ENCODE measurements around the gene ULK4. TPM values are rescaled to one million over a fixed set of nuclear protein-coding genes. Genes with fewer than 3 reads are reported as not detected.

The ULK4 gene
- polyA plus RNA-seq, 4 donors, result 1.1 to 2.8 (median 1.8) TPM

- H3K36me3 ChIP-seq (ENCODE audit: control insufficient read depth in 3 of 3, insufficient read depth in 2 of 3, low read depth in 1 of 3, low read length in 3 of 3), result no peaks in the 10 kb centered on the region
- FAIRE-seq, result no peak
Measured at GRCh38 chr3:41751597-41751996, 210.3 kb downstream of the ULK4 start.

GRCh38 chr3:41749988-41750387, 211.9 kb downstream of the ULK4 start:
- no peaks in the 10 kb centered on the region for H3K4me1 ChIP-seq (ENCODE audit: control insufficient read depth in 3 of 3, insufficient read depth in 2 of 3, low read depth in 1 of 3, low read length in 2 of 3)
- H3K4me3 ChIP-seq (ENCODE audit: low read depth in 1 of 3, low read length in 3 of 3), result no peak overlapping the region
- no peak for DNase-seq
- 90 to 96% (median 91%) methylated on average over 4 of the region's 4 CpGs for WGBS, 3 donors
- no peaks in the 10 kb centered on the region for H3K36me3 ChIP-seq (ENCODE audit: control insufficient read depth in 3 of 3, insufficient read depth in 2 of 3, low read depth in 1 of 3, low read length in 3 of 3)
- no peak for FAIRE-seq
- H3K27ac ChIP-seq (ENCODE audit: low read depth in 1 of 3, low read length in 2 of 3), result no peak overlapping the region
- H3K27me3 ChIP-seq (ENCODE audit: control insufficient read depth in 3 of 3, insufficient read depth in 3 of 3, low read length in 3 of 3), result no peaks in the 10 kb centered on the region
- no peaks in the 10 kb centered on the region for H3K9me3 ChIP-seq (ENCODE audit: control insufficient read depth in 2 of 2, insufficient read depth in 1 of 2, low read depth in 1 of 2, low read length in 1 of 2)

More at GRCh38 chr3:41751597-41751996, 210.3 kb downstream of the ULK4 start:
- Histone ChIP-seq H3K4me3 (ENCODE audit: low read depth in 1 of 3, low read length in 3 of 3) (no peak overlapping the region), H3K9me3 (ENCODE audit: control insufficient read depth in 2 of 2, insufficient read depth in 1 of 2, low read depth in 1 of 2, low read length in 1 of 2) (no peaks in the 10 kb centered on the region), H3K27me3 (ENCODE audit: control insufficient read depth in 3 of 3, insufficient read depth in 3 of 3, low read length in 3 of 3) (no peaks in the 10 kb centered on the region), H3K27ac (ENCODE audit: low read depth in 1 of 3, low read length in 2 of 3) (no peak overlapping the region), H3K4me1 (ENCODE audit: control insufficient read depth in 3 of 3, insufficient read depth in 2 of 3, low read depth in 1 of 3, low read length in 2 of 3) (no peaks in the 10 kb centered on the region)
- DNase-seq, result no peak

- DNase-seq, result no peak
- no peaks in the 10 kb centered on the region for H3K36me3 ChIP-seq (ENCODE audit: control insufficient read depth in 3 of 3, insufficient read depth in 2 of 3, low read depth in 1 of 3, low read length in 3 of 3)
- no peaks in the 10 kb centered on the region for H3K4me1 ChIP-seq (ENCODE audit: control insufficient read depth in 3 of 3, insufficient read depth in 2 of 3, low read depth in 1 of 3, low read length in 2 of 3)
- H3K27ac ChIP-seq (ENCODE audit: low read depth in 1 of 3, low read length in 2 of 3), result no peak overlapping the region
- WGBS, 3 donors, result 72 to 97% (median 93%) methylated on average over 1 of the region's 1 CpG
- no peak for FAIRE-seq
- no peaks in the 10 kb centered on the region for H3K27me3 ChIP-seq (ENCODE audit: control insufficient read depth in 3 of 3, insufficient read depth in 3 of 3, low read length in 3 of 3)
- no peaks in the 10 kb centered on the region for H3K9me3 ChIP-seq (ENCODE audit: control insufficient read depth in 2 of 2, insufficient read depth in 1 of 2, low read depth in 1 of 2, low read length in 1 of 2)
- H3K4me3 ChIP-seq (ENCODE audit: low read depth in 1 of 3, low read length in 3 of 3), result no peak overlapping the region
Measured at GRCh38 chr3:41746215-41746614, 215.7 kb downstream of the ULK4 start.

- DNase-seq (no peak), FAIRE-seq (no peak)
Measured at GRCh38 chr3:41742121-41742520, 219.8 kb downstream of the ULK4 start.

GRCh38 chr3:41740374-41740886, 221.5 kb downstream of the ULK4 start:
- Histone ChIP-seq H3K4me1 (ENCODE audit: control insufficient read depth in 3 of 3, insufficient read depth in 2 of 3, low read depth in 1 of 3, low read length in 2 of 3) (no peaks in the 10 kb centered on the region), H3K27ac (ENCODE audit: low read depth in 1 of 3, low read length in 2 of 3) (no peak overlapping the region), H3K27me3 (ENCODE audit: control insufficient read depth in 3 of 3, insufficient read depth in 3 of 3, low read length in 3 of 3) (no peaks in the 10 kb centered on the region), H3K36me3 (ENCODE audit: control insufficient read depth in 3 of 3, insufficient read depth in 2 of 3, low read depth in 1 of 3, low read length in 3 of 3) (no peaks in the 10 kb centered on the region), H3K9me3 (ENCODE audit: control insufficient read depth in 2 of 2, insufficient read depth in 1 of 2, low read depth in 1 of 2, low read length in 1 of 2) (no peaks in the 10 kb centered on the region), H3K4me3 (ENCODE audit: low read depth in 1 of 3, low read length in 3 of 3) (no peak overlapping the region)
- WGBS, 3 donors, result 71 to 84% (median 84%) methylated on average over 3 of the region's 3 CpGs
- FAIRE-seq, result no peak
- DNase-seq, result peak; percentile 38 to 51

More at GRCh38 chr3:41742121-41742520, 219.8 kb downstream of the ULK4 start:
- Histone ChIP-seq H3K4me3 (ENCODE audit: low read depth in 1 of 3, low read length in 3 of 3) (no peak overlapping the region), H3K9me3 (ENCODE audit: control insufficient read depth in 2 of 2, insufficient read depth in 1 of 2, low read depth in 1 of 2, low read length in 1 of 2) (no peaks in the 10 kb centered on the region), H3K27ac (ENCODE audit: low read depth in 1 of 3, low read length in 2 of 3) (no peak overlapping the region), H3K4me1 (ENCODE audit: control insufficient read depth in 3 of 3, insufficient read depth in 2 of 3, low read depth in 1 of 3, low read length in 2 of 3) (no peaks in the 10 kb centered on the region), H3K36me3 (ENCODE audit: control insufficient read depth in 3 of 3, insufficient read depth in 2 of 3, low read depth in 1 of 3, low read length in 3 of 3) (no peaks in the 10 kb centered on the region), H3K27me3 (ENCODE audit: control insufficient read depth in 3 of 3, insufficient read depth in 3 of 3, low read length in 3 of 3) (no peaks in the 10 kb centered on the region)

- Histone ChIP-seq H3K4me3 (ENCODE audit: low read depth in 1 of 3, low read length in 3 of 3) (no peak overlapping the region), H3K27me3 (ENCODE audit: control insufficient read depth in 3 of 3, insufficient read depth in 3 of 3, low read length in 3 of 3) (no peaks in the 10 kb centered on the region), H3K4me1 (ENCODE audit: control insufficient read depth in 3 of 3, insufficient read depth in 2 of 3, low read depth in 1 of 3, low read length in 2 of 3) (no peaks in the 10 kb centered on the region), H3K27ac (ENCODE audit: low read depth in 1 of 3, low read length in 2 of 3) (no peak overlapping the region), H3K9me3 (ENCODE audit: control insufficient read depth in 2 of 2, insufficient read depth in 1 of 2, low read depth in 1 of 2, low read length in 1 of 2) (no peaks in the 10 kb centered on the region), H3K36me3 (ENCODE audit: control insufficient read depth in 3 of 3, insufficient read depth in 2 of 3, low read depth in 1 of 3, low read length in 3 of 3) (no peaks in the 10 kb centered on the region)
- FAIRE-seq (no peak), DNase-seq (no peak)
- 96 to 98% (median 96%) methylated on average over 3 of the region's 3 CpGs for WGBS, 3 donors
Measured at GRCh38 chr3:41726891-41727290, 235.0 kb downstream of the ULK4 start.

GRCh38 chr3:41717641-41718040, 244.3 kb downstream of the ULK4 start:
- no peaks in the 10 kb centered on the region for H3K36me3 ChIP-seq (ENCODE audit: control insufficient read depth in 3 of 3, insufficient read depth in 2 of 3, low read depth in 1 of 3, low read length in 3 of 3)
- H3K27me3 ChIP-seq (ENCODE audit: control insufficient read depth in 3 of 3, insufficient read depth in 3 of 3, low read length in 3 of 3), result no peaks in the 10 kb centered on the region
- 82 to 88% (median 85%) methylated on average over 6 of the region's 6 CpGs for WGBS, 3 donors
- no peak overlapping the region for H3K27ac ChIP-seq (ENCODE audit: low read depth in 1 of 3, low read length in 2 of 3)
- H3K9me3 ChIP-seq (ENCODE audit: control insufficient read depth in 2 of 2, insufficient read depth in 1 of 2, low read depth in 1 of 2, low read length in 1 of 2), result no peaks in the 10 kb centered on the region
- H3K4me3 ChIP-seq (ENCODE audit: low read depth in 1 of 3, low read length in 3 of 3), result no peak overlapping the region
- no peak for FAIRE-seq
- no peaks in the 10 kb centered on the region for H3K4me1 ChIP-seq (ENCODE audit: control insufficient read depth in 3 of 3, insufficient read depth in 2 of 3, low read depth in 1 of 3, low read length in 2 of 3)
- DNase-seq, result no peak

GRCh38 chr3:41716471-41716870, 245.4 kb downstream of the ULK4 start:
- Histone ChIP-seq H3K27ac (ENCODE audit: low read depth in 1 of 3, low read length in 2 of 3) (no peak overlapping the region), H3K4me1 (ENCODE audit: control insufficient read depth in 3 of 3, insufficient read depth in 2 of 3, low read depth in 1 of 3, low read length in 2 of 3) (no peaks in the 10 kb centered on the region), H3K36me3 (ENCODE audit: control insufficient read depth in 3 of 3, insufficient read depth in 2 of 3, low read depth in 1 of 3, low read length in 3 of 3) (no peaks in the 10 kb centered on the region), H3K9me3 (ENCODE audit: control insufficient read depth in 2 of 2, insufficient read depth in 1 of 2, low read depth in 1 of 2, low read length in 1 of 2) (no peaks in the 10 kb centered on the region), H3K4me3 (ENCODE audit: low read depth in 1 of 3, low read length in 3 of 3) (no peak overlapping the region), H3K27me3 (ENCODE audit: control insufficient read depth in 3 of 3, insufficient read depth in 3 of 3, low read length in 3 of 3) (no peaks in the 10 kb centered on the region)
- 71 to 86% (median 83%) methylated on average over 1 of the region's 1 CpG for WGBS, 3 donors
- DNase-seq (peak in 1 of 2 donors; percentile 8), FAIRE-seq (peak; percentile 83)

GRCh38 chr3:41715376-41715775, 246.5 kb downstream of the ULK4 start:
- H3K4me3 ChIP-seq (ENCODE audit: low read depth in 1 of 3, low read length in 3 of 3), result no peak overlapping the region
- no peaks in the 10 kb centered on the region for H3K27me3 ChIP-seq (ENCODE audit: control insufficient read depth in 3 of 3, insufficient read depth in 3 of 3, low read length in 3 of 3)
- FAIRE-seq (no peak), DNase-seq (no peak)
- H3K9me3 ChIP-seq (ENCODE audit: control insufficient read depth in 2 of 2, insufficient read depth in 1 of 2, low read depth in 1 of 2, low read length in 1 of 2), result no peaks in the 10 kb centered on the region
- H3K36me3 ChIP-seq (ENCODE audit: control insufficient read depth in 3 of 3, insufficient read depth in 2 of 3, low read depth in 1 of 3, low read length in 3 of 3), result no peaks in the 10 kb centered on the region
- H3K4me1 ChIP-seq (ENCODE audit: control insufficient read depth in 3 of 3, insufficient read depth in 2 of 3, low read depth in 1 of 3, low read length in 2 of 3), result no peaks in the 10 kb centered on the region
- no peak overlapping the region for H3K27ac ChIP-seq (ENCODE audit: low read depth in 1 of 3, low read length in 2 of 3)
- 90 to 98% (median 93%) methylated on average over 3 of the region's 3 CpGs for WGBS, 3 donors
